ENCODE results near the gene PDE3B.
"Not testable (repeated sequence)": the region's sequence is repeated elsewhere in the genome, so short reads cannot be mapped to it uniquely, and the experiment has no call there.

The PDE3B gene

DNA sequence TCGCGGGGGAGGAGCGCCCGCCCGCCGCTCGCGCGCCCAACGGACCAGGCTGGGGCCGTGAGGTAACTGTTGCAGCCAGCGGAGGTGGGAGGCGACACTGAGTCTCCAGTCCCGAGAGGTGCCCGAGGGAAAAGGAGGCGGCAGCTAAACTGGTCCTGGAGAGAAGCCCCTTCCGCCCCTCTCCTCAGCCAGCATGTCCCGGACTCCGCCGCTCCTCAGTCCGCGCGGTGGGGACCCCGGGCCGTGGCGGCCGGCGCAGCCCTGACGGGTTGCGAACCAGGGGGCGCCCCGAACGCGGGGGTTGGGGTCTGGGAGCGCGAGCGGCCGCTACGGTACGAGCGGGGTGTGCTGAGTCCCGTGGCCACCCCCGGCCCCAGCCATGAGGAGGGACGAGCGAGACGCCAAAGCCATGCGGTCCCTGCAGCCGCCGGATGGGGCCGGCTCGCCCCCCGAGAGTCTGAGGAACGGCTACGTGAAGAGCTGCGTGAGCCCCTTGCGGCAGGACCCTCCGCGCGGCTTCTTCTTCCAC, at the start of gene PDE3B:
TSS of gene PDE3B (plus strand) at position 108 of the 529 bp plus-strand sequence. CDS start at position 380, 272 bp downstream.
- DNase-seq = peak; percentile 79

DNA sequence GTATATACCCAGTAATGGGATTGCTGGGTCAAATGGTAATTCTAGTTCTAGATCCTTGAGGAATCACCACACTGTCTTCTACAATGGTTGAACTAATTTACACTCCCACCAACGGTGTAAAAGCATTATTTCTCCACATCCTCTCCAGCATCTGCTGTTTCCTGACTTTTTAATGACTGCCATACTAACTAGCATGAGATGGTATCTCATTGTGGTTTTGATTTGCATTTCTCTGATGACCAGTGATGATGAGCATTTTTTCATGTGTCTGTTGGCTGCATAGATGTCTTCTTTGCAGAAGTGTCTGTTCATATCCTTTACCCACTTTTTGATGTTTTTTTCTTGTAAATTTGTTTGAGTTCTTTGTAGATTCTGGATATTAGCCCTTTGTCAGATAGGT, 48.3 kb upstream of the PDE3B start:
- not testable (repeated sequence) for DNase-seq

DNA sequence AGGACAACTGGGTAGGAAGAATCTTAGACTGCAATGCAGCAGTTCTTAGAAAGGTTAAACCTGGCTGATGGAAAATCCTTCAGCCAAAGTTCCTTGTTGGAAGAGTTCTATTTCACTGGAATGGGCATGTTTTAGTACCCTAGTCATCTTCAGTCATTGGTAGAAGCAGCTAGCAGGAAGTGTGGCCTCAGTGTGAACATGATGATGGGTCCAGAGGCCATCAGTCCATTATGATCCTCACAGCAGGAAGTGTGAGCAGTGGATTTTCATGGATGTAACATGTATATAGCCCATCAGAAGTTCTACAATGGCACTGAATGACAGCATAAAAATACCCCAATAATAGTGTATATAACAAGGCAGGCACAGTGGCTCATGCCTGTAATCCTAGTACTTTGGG, 35.9 kb upstream of the PDE3B start:
- no peak for DNase-seq

DNA sequence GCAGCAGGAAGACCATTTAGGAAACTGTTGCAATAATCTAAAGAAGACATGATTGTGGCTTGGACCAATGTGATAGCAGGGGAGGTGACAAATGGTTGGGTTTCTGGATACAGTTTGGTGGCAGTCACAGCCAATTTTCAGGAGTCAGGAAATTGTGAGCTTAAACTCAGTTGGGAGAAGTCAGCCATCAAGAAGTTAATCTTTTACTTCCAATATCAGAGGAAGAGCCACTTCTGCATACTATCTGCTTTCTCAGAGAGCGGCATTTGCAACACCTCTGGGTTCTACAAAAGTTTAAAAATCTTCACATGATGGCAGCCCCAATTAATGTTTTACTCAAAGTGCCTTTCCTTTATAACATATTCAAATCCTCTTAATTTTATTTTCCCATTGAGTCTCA, 33.7 kb upstream of the PDE3B start:
- no peak for DNase-seq

DNA sequence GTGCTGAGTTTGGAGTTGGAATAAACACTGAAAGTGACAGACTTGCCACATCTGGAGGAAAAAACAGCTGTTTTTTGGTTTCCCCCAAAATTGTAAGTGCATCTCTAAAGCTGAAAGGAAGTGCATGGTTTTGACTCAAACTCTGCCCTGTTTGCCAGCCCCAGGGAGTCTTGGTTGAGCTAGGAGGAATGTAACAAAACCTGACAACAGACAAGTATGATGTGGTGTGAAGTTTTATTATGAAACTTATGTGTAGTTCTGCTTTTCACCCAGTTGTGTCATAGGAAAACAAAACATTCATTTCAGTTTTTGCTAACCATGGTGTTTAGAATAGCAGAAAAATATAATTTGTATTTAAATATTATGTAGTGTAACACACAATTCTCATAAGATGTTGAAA, 31.7 kb upstream of the PDE3B start:
- no peak for DNase-seq

DNA sequence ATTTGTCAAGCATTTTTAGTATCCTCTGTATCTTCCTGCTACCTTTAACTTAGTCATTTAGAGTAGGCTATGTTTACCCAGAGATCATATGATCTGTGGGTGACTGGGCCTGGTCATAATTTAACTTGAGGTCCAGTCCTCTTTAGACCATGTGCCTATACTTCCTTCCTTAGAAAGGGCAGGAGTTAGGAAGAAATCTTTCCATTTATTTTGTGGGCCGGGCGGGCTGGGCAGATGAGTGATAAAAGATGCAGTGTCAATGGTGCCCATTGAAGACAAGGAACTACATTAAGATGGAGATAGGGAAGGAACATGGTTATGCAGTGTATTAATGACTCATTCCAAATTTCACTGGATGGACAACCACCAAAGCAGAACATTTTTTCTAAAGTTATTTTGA, 30.9 kb upstream of the PDE3B start:
- no peak for DNase-seq

DNA sequence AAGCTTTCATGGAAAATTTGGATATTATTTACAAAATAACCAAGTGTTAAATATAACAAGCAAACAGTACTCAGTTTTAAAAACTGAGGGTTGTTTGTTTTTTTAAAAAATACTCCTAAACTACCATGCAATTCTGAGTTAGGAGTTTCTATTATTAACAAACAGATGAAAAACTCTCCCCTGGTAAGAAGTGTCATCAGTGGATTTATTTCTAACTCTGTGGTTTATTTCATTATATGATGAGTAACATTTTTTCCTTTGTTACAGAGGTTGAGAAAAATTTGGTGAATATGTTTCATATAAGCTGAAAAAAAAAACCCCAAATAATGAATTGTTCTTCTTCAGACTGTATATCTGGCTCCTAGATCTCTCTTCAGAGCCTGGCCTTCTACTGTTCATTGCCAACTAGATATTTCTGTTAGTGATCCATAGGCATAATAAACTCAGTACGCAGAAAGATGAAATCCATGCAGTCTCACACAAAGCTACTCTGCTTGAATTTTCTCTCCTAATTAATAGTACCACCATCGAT, 29.4 kb upstream of the PDE3B start:
- no peak for DNase-seq

DNA sequence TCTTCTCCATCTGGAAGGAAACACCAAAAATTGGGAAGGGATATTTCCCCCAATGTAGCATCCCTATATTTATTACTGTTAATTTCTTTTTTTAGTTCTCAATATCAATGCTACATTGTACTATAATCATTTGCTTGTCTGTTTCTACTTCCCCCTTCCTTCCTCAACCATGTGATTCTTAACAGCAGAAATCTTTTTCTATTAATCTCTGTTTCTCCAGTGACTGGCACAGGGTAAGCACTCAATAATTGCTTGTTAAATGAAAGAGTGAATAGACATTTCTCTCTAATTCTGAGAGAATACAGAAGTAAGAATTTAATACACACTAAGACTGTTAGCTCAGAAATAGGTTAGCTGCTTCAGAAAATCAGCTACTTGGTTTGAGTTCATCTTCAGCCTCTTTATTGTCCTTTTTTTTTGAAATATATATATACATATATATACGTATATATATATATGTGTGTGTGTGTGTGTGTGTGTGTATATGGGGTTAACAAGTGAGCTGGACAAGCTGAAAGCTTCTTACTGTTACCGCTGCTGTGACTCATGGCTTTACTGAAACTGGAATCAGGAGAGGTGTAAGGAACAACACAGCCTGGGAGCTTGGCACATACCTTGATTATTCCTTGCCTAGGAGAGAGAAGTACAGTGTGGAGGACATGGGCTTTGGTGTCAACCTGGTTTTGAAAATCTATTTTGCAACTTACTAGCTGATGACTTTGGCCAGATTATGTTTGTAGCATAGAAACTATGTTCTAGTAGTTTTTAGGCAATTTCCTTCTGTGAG, 26.2 kb upstream of the PDE3B start:
- no peak for DNase-seq

DNA sequence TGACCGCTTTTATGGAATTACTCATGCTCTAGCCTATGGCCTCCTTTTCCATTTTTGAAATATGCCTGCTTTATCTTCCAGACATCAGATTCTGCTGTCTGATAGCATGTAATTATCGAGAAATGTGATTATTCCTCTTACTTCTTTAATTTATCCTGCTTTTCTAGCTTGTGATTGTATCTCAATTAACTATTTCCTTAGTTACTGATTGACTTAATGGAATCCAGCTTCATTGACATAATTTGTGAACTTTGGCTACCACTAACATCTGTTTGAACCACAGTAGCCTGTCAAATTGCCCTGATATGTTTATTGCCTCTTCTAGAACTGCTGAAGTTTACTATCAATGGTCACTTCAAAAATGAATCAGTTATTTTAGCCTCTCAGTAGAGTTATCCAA, 25.5 kb upstream of the PDE3B start:
- DNase-seq = no peak

DNA sequence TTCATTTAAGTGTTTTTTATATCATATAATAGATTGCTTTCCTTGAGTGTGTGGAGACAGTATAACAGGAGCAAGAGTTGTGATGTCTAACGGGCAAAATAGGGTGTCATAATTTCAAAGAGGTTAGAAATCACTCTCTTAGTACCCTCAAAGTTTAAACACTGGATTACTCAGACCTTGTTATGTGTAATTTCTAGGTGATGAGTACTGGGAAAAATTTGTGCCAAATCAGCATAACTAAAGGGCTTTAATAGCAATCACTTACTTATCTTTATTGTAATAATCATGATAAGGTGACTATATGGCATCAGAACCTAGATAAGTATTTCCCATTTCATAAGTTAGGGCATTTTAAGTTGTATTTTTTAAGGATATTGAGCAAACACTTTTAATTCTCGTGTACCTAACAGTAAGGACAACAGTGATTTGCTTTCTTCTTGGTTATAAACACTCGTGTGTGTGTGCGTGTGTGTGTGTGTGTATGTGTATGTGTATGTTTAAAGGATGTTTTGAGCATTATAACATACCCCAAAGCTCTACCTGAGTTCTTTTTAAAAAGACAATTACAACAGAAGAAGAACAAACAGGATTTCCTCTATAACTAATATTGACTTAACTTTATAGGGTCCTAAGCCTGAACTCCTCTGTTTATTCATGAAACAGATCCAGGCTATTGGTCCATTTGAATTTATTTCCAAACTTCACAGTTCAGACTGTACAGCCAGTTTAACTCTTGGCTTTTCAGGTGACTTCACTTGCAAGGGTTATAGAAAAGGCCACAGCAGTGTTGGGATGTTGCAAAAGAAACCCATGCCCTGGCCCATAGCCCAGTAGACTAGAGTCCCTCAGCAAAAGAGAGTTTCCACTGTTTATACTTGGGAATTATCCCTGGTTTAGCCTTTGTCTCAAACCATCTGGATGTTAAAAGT, 23.7 kb upstream of the PDE3B start:
- no peak for DNase-seq

DNA sequence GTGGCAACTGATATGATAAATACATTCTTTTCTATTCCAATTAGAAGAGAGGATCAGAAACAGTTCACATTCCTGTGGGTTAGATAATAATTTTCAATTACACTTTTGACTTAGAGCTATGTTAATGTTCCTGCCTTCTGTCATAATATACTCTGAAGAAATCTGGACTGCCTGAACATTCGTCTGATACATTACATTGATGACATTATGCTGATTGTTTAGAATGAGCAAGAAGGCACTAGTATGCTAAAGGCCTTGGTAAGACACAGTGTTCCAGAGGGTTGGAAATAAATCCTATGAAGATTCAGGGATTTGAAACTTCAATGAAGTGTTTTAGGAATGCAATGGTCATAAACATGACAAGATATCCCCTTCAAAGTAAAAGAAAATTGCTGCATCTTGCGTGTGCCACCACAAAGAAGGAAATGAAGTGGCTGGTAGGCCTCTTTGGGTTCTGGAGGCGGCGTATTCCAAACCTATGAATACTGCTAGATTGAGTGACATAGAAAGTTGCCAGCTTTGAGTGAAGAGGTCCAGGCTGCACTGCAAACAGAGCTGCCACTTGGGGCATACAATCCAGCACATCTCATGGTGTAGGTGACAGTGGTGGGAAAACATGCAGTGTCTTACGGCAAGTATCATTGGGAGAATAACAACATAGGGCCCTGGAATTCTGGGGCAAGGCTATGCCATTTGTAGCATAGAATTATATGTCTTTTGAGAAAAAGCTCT, 21.2 kb upstream of the PDE3B start:
- DNase-seq = no peak

DNA sequence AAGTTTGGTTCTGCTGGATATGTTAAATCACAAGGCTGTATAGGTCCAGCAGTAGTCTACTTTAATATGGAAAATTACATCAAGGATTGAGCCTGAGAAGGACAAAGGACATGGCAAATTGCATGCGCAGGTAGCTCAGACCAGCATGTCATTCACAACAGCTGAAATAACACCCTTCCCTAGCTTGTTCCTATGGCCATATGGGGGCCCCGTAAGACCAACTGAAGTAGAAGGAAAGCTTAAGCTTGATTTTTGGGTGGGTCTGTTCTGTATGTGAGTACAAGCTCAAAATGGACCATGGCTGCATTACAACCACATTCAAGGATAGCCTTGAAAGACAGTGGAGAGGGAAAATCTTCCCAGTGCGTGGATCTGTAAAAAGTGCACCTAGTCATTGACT, 20.6 kb upstream of the PDE3B start:
- no peak for DNase-seq

DNA sequence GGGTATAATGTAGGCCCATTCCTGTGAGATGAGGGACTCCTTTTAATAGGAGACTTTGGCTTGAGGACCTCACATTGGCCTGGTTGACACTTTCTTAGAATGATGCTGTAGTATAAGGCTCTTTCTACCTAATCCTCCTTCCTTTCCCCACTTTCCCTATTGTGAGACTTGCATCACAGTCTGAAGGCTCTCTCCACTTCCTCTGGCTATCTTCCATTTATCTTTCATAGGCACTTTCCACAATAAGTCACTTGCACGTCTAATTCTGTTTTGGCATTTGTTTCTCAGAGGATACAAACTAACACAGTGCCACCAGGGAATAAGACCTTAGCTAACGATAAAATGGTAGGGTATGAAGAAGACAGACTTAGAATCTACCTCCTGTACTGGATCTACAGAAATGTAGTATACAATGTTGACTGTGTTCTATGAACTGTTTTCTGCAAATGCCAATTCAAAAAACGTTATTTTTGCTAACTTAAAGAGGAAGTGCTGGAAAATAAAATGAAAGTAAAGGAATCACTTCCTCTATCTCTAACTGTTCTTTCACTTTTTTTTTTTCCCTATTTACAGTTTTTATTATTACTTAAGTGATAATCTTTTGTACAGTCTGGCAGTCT, 17.9 kb upstream of the PDE3B start:
- DNase-seq = no peak

DNA sequence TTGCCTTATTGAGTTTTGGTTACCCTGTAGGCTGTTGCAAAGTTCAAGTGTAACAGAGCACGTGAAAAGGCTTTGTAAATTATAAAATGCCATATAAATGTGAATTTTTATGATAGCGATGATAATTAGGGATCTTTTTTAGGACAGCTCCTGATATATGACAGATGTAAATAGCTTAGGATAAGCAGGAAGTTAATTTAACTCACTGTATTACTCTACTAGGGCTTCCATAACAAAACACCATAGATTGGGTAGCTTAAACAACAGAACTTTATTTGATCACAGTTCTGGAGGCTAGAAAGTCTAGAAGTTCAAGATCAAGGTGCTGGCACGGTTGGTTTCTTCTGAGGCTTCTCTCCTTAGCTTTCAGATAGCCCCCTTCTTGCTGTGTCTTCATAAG, 17.0 kb upstream of the PDE3B start:
- no peak for DNase-seq

DNA sequence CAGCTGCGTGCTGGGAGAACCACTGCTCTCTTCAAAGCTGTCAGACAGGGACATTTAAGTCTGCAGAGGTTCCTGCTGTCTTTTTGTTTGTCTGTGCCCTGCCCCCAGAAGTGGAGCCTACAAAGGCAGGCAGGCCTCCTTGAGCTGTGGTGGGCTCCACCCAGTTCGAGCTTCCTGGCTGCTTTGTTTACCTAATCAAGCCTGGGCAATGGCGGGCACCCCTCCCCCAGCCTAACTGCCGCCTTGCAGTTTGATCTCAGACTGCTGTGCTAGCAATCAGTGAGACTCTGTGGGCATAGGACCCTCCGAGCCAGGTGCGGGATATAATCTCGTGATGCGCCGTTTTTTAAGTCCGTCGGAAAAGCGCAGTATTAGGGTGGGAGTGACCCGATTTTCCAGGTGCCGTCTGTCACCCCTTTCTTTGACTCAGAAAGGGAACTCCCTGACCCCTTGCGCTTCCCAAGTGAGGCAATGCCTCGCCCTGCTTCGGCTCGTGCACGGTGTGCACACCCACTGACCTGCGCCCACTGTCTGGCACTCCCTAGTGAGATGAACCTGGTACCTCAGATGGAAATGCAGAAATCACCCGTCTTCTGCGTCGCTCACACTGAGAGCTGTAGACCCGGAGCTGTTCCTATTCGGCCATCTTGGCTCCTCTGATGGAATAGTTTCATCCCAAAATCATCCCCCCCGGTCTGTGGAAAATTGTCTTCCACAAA, 9.9 kb upstream of the PDE3B start:
- not testable (repeated sequence) for DNase-seq

DNA sequence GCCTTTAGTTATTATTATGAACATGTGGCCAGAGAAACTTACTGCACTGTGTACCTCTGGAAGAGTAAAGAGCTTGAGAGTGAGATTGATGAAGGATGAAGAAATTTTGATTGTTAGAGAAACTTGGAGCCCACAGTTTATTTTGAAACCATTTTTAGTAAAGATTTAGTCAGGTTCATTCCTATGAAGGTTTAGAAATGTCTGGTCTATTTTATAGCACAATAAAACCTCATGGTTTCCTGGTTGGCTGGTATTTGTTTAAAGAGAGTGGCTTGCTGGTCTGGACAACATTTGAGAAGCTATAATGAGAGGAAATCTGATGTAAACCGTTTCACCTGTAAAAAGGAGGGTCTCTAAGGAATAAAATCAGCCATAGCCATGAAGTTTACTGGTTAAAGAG, 8.8 kb upstream of the PDE3B start:
- no peak for DNase-seq

DNA sequence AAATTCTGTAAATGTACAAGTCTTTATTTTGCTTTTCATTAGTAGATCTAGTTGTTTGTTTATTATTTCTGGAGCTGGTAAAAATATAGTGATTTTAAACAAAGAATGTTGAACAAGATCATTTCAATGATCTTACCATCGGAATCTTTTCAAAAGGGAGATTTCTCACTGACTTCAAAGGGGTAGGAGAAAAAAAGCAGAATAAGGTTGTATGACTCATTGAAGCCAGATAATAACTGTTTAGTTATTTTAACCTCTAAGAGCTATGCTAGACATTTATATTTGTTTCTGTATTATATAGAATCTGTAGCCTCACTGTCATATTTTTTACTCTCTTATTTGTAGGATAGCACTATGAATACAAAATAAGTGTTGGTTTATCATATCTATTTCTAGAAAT, 8.1 kb upstream of the PDE3B start:
- DNase-seq = no peak

DNA sequence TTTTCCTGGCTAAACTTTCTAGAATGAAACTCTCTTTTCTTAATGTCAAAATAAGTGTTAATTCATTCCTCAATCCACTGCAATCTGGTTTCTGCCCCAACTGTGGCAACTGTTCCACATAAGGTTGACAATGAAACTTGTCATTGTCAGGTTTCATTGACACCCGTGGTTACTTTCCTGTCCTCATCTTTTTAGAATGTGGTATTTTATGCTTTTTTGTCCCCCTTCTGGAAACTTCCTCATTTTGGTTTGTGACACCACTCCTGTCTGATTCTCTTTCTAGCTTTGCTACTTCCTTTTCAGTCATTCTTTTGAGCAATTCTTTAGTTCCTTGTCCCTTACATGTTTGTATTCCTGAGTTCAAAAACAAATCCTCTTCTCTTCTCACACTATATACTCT, 7.5 kb upstream of the PDE3B start:
- DNase-seq = no peak

DNA sequence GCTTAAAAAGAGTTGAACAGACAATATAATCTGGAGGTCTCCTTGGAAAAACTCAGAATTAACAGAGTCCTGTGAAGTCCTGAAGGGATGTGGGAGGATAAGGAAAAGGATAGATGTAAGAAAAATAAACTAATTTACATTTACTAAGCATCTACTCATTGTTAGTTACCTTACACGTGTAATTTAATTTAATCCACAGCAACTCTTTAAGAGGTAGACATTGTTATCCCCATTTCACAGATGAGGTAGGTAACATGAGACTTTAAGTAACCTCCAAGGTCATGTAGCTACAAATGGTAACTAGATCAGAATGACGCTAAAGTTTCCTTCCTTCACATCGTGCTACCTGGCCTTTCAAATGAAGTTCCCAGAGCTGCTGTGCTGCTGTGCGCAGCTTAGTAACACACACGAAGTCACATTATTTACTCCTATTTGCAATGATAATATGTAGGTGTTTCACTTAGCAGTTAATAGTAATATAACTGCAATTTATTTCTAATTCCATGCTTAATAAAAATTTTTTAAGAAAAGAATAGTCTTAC, 5.7 kb upstream of the PDE3B start:
- no peak for DNase-seq

DNA sequence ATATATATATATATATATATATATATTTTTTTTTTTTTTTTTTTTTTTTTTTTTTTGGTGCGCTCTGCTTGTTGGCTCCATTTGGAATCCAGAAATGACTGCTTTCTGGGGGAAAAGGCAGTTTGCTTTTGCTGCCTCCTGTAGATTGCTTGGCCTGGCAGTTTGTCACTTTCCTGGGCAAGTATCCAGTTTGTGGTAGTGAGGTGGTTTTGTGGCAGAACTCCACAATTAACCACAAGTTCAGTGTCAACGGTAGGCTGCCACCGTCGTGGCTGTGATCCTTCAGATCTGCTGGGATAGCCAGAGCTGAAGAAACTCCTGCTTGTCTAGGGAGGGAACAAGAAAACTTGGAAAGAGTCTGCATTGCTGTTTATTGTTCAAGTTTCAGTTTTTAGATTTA, 5.0 kb upstream of the PDE3B start:
- no peak for DNase-seq

DNA sequence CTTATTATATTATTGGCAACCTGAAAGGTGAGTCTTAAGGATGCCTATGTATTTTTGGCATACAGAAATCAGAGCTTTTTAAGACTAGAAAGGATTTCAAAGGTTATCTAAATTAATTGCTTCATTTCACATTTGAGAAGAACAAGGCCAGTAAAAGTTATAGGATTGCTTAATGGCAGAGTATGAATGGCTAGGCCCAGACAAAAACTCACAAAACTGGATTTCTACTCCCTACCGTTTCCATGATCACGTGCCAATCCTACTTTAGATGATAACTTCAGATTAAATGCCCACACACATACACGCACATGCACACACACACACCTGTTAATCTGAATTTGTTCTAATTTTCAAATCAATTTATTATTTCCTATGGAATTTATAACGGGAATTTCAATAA, 1.8 kb upstream of the PDE3B start:
- no peak for DNase-seq

DNA sequence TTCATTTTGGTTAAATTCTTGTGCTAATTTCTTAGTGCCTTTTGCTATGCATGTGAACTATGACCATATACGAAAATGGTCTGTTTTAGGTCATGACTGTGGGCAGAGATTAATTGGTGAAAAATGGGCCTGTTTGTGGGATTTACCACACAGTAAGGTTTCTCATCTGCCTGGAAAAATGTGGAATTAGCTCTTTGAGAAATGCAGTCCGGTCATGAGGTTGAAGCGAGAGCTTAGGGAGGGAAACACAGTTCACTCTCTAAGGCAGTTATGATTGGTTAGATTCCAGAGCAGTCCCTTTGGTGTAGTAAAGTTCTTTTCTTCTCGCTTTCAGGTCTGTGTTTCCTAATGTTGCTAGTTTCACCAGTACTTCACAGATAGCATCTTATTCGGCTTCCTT, 1.2 kb upstream of the PDE3B start:
- no peak for DNase-seq
